H9 (cell line): ENCODE measurements around the gene KCNK5. TPM values are rescaled to one million over a fixed set of nuclear protein-coding genes. Genes with fewer than 3 reads are reported as not detected.

Source experiments
- DNase-seq: peaks from one replicate; pipeline ENCODE4 v3.0.0-alpha.2; 2017
- H2AFZ ChIP-seq: one replicate; pipeline ENCODE4 v1.6.1; 2013; ENCODE audit warnings: mild to moderate bottlenecking, low read length, control low read depth, moderate library complexity
- H2AK5ac ChIP-seq: 2 replicates; pipeline ENCODE4 v1.6.1; 2013; ENCODE audit warnings: low read length, control low read depth, mixed read lengths; ENCODE audit not compliant: insufficient read length
- H2BK120ac ChIP-seq: one replicate; pipeline ENCODE4 v1.6.1; 2013; ENCODE audit warnings: low read depth, mild to moderate bottlenecking, low read length, control low read depth, inconsistent platforms; ENCODE audit not compliant: poor library complexity, severe bottlenecking
- H2BK12ac ChIP-seq: 2 replicates; pipeline ENCODE4 v1.6.1; 2013; ENCODE audit warnings: low read length, control low read depth, mixed read lengths, low read depth; ENCODE audit not compliant: insufficient read length
- H2BK15ac ChIP-seq: 2 replicates; pipeline ENCODE4 v1.6.1; 2013; ENCODE audit warnings: low read depth, low read length, control low read depth
- H2BK20ac ChIP-seq: one replicate; pipeline ENCODE4 v1.6.1; 2013; ENCODE audit warnings: low read depth, mild to moderate bottlenecking, low read length, control low read depth, inconsistent platforms; ENCODE audit not compliant: poor library complexity, severe bottlenecking
- H2BK5ac ChIP-seq: 2 replicates; pipeline ENCODE4 v1.6.1; 2013; ENCODE audit warnings: low read length, control low read depth, mixed read lengths; ENCODE audit not compliant: insufficient read length
- H3K14ac ChIP-seq: 2 replicates; pipeline ENCODE4 v1.6.1; 2013; ENCODE audit warnings: low read length, control low read depth; ENCODE audit not compliant: insufficient read depth
- H3K18ac ChIP-seq: 2 replicates; pipeline ENCODE4 v1.6.1; 2013; ENCODE audit warnings: low read depth, mild to moderate bottlenecking, mixed read lengths, low read length, control low read depth; ENCODE audit not compliant: insufficient read length
- H3K23ac ChIP-seq: 2 replicates; pipeline ENCODE4 v1.6.1; 2013; ENCODE audit warnings: low read length, control low read depth, mixed read lengths, low read depth; ENCODE audit not compliant: insufficient read length
- H3K23me2 ChIP-seq: 2 replicates; pipeline ENCODE4 v1.6.1; 2013; ENCODE audit warnings: low read depth, mild to moderate bottlenecking, mixed read lengths, low read length, control low read depth; ENCODE audit not compliant: insufficient read length, poor library complexity, severe bottlenecking
- H3K27ac ChIP-seq: 2 replicates; pipeline ENCODE4 v1.5.1; 2013; ENCODE audit warnings: low read length, control low read depth, mixed read lengths, low read depth; ENCODE audit not compliant: insufficient read length
- H3K27me3 ChIP-seq: 2 replicates; pipeline ENCODE4 v1.6.1; 2013; ENCODE audit warnings: low read length, control low read depth, inconsistent platforms; ENCODE audit not compliant: insufficient read depth
- H3K4ac ChIP-seq: 2 replicates; pipeline ENCODE4 v1.6.1; 2013; ENCODE audit warnings: low read depth, mild to moderate bottlenecking, control low read depth, inconsistent platforms, low read length, moderate library complexity
- H3K4me1 ChIP-seq: 2 replicates; pipeline ENCODE4 v1.6.1; 2013; ENCODE audit warnings: low read length, control low read depth, inconsistent platforms; ENCODE audit not compliant: insufficient read depth
- H3K4me2 ChIP-seq: 2 replicates; pipeline ENCODE4 v1.6.1; 2013; ENCODE audit warnings: low read length, control low read depth, mixed read lengths; ENCODE audit not compliant: insufficient read length, insufficient read depth
- H3K56ac ChIP-seq: 2 replicates; pipeline ENCODE4 v1.6.1; 2013; ENCODE audit warnings: low read depth, mild to moderate bottlenecking, mixed read lengths, low read length, control low read depth; ENCODE audit not compliant: insufficient read length
- H3K79me1 ChIP-seq: 2 replicates; pipeline ENCODE4 v1.6.1; 2013; ENCODE audit warnings: low read depth, mild to moderate bottlenecking, moderate library complexity, low read length, control low read depth, inconsistent platforms; ENCODE audit not compliant: insufficient read depth, poor library complexity, severe bottlenecking
- H3K79me2 ChIP-seq: 2 replicates; pipeline ENCODE4 v1.6.1; 2013; ENCODE audit warnings: low read length, control low read depth, inconsistent platforms; ENCODE audit not compliant: insufficient read depth
- H3K9ac ChIP-seq: 2 replicates; pipeline ENCODE4 v1.6.1; 2013; ENCODE audit warnings: low read length, control low read depth, mixed read lengths; ENCODE audit not compliant: insufficient read length; ENCODE audit errors: extremely low read depth
- H3K9me3 ChIP-seq: one replicate; pipeline ENCODE4 v1.6.1; 2013; ENCODE audit warnings: low read depth, low read length, inconsistent platforms; ENCODE audit not compliant: control insufficient read depth
- H3T11ph ChIP-seq: one replicate; pipeline ENCODE4 v1.6.1; 2013; ENCODE audit warnings: mild to moderate bottlenecking, low read length, control low read depth, inconsistent platforms
- H4K20me1 ChIP-seq: one replicate; pipeline ENCODE4 v1.6.1; 2013; ENCODE audit not compliant: control insufficient read depth, insufficient read length, insufficient read depth
- H4K5ac ChIP-seq: 2 replicates; pipeline ENCODE4 v1.6.1; 2013; ENCODE audit warnings: low read depth, mild to moderate bottlenecking, mixed read lengths, low read length, control low read depth; ENCODE audit not compliant: insufficient read length
- H4K8ac ChIP-seq: replicated peaks from 2 replicates; pipeline ENCODE4 v1.6.1; 2013; ENCODE audit warnings: low read length, control low read depth, mixed read lengths, low read depth; ENCODE audit not compliant: insufficient read length
- H4K91ac ChIP-seq: 2 replicates; pipeline ENCODE4 v1.6.1; 2013; ENCODE audit warnings: low read depth, mild to moderate bottlenecking, moderate library complexity, mixed read lengths, low read length, control low read depth; ENCODE audit not compliant: insufficient read length
- H3K27ac Mint-ChIP-seq, 3 experiments: 2 replicates in 2 of 3; 3 replicates in 1 of 3; pipeline ENCODE4 v1.8.0; 2020 to 2021; ENCODE audit warnings: mixed read lengths in 3 of 3, mild to moderate bottlenecking in 1 of 3, moderate library complexity in 1 of 3
- H3K27me3 Mint-ChIP-seq: 2 replicates; pipeline ENCODE4 v1.8.0; 2021; ENCODE audit warnings: low read depth, mild to moderate bottlenecking, moderate library complexity, mixed read lengths
- H3K36me3 Mint-ChIP-seq, 3 experiments: 2 replicates in 2 of 3; 3 replicates in 1 of 3; pipeline ENCODE4 v1.8.0; 2020 to 2021; ENCODE audit warnings: low read depth in 3 of 3, mixed read lengths in 3 of 3; ENCODE audit not compliant: insufficient read depth in 1 of 3
- H3K4me1 Mint-ChIP-seq, 2 experiments: 2 replicates each; pipeline ENCODE4 v1.8.0; 2020; ENCODE audit warnings: mixed read lengths in 2 of 2
- H3K4me3 Mint-ChIP-seq, 2 experiments: 2 replicates in 1 of 2; 3 replicates in 1 of 2; pipeline ENCODE4 v1.8.0; 2020 to 2021; ENCODE audit warnings: mild to moderate bottlenecking in 2 of 2, mixed read lengths in 2 of 2, moderate library complexity in 1 of 2
- H3K9me3 Mint-ChIP-seq, 2 experiments: 2 replicates in 1 of 2; 3 replicates in 1 of 2; pipeline ENCODE4 v1.8.0; 2020; ENCODE audit warnings: mild to moderate bottlenecking in 2 of 2, mixed read lengths in 2 of 2, moderate library complexity in 1 of 2
- WGBS: extraction: QIAGEN DNeasy Blood & Tissue Kit; methylation state at CpG from one replicate; pipeline ENCODE4 v1.1.7; 2013; ENCODE audit warnings: missing lambda C conversion rate, low lambda C conversion rate, mixed read lengths; ENCODE audit not compliant: insufficient read length; ENCODE audit errors: extremely low coverage; 5-methylcytosine and 5-hydroxymethylcytosine counted together
- total RNA-seq: library from RNA; stranded (reverse); gene quantifications from 2 replicates; pipeline ENCODE4 v1.2.1, GENCODE V29; 2021
- TF ChIP-seq, protein P1 (sequence below): fragments of 200-600 bp; sonication (generic); conservative IDR thresholded peaks from 3 replicates; pipeline ENCODE4 v1.8.0; 2021; ENCODE audit warnings: antibody characterized with exemption, mild to moderate bottlenecking

The KCNK5 gene
- total RNA-seq, 1 experiment from 2014 or later, result 30.0 TPM

- Histone ChIP-seq H3K9ac (no peak overlapping the region), H4K8ac (no peak overlapping the region), H3K18ac (no peak overlapping the region), H2BK12ac (no peak overlapping the region), H3K23ac (no peak overlapping the region), H3K14ac (no peak overlapping the region), H2BK20ac (no peak overlapping the region), H2BK120ac (no peak overlapping the region), H2AFZ (no peak overlapping the region), H3K4ac (no peak overlapping the region), H2BK5ac (no peak overlapping the region), H4K20me1 (no peaks in the 10 kb centered on the region), H2BK15ac (no peak overlapping the region), H3K27ac (no peak overlapping the region), H3T11ph (no peak overlapping the region), H3K23me2 (peaks cover 17% of the 10 kb centered on the region), H2AK5ac (no peak overlapping the region), H4K5ac (no peak overlapping the region), H3K27me3 (no peaks in the 10 kb centered on the region), H3K79me1 (peaks cover 32% of the 10 kb centered on the region), H3K79me2 (peaks cover 69% of the 10 kb centered on the region; the same call in 1 of the 2 replicates), H3K56ac (no peak overlapping the region), H4K91ac (no peak overlapping the region), H3K9me3 (no peaks in the 10 kb centered on the region), H3K4me1 (peaks cover 25% of the 10 kb centered on the region), H3K4me2 (no peak overlapping the region)
- no CpG with 5 or more reads among the region's 2 CpGs for WGBS
- Mint-ChIP-seq H3K9me3 (no peaks in the 10 kb centered on the region), H3K27ac (peak overlapping the region in 2 of 3 experiments; percentile 6 to 71; a peak in 1 of 7 replicates), H3K27me3 (peaks cover 2% of the 10 kb centered on the region; the same call in 1 of the 2 replicates), H3K4me3 (no peak overlapping the region), H3K4me1 (peaks cover 82 to 83% of the 10 kb centered on the region in 2 experiments), H3K36me3 (peaks cover 30 to 42% (median 33%) of the 10 kb centered on the region in 3 experiments)
- TF ChIP-seq, protein P1, sequence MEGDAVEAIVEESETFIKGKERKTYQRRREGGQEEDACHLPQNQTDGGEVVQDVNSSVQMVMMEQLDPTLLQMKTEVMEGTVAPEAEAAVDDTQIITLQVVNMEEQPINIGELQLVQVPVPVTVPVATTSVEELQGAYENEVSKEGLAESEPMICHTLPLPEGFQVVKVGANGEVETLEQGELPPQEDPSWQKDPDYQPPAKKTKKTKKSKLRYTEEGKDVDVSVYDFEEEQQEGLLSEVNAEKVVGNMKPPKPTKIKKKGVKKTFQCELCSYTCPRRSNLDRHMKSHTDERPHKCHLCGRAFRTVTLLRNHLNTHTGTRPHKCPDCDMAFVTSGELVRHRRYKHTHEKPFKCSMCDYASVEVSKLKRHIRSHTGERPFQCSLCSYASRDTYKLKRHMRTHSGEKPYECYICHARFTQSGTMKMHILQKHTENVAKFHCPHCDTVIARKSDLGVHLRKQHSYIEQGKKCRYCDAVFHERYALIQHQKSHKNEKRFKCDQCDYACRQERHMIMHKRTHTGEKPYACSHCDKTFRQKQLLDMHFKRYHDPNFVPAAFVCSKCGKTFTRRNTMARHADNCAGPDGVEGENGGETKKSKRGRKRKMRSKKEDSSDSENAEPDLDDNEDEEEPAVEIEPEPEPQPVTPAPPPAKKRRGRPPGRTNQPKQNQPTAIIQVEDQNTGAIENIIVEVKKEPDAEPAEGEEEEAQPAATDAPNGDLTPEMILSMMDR, result no peak
- no peak for DNase-seq
These were observed 5.3 kb downstream of the KCNK5 start for GRCh38 chr6:39224011-39224410.
